ELF-1 (cell line): Measurements from ENCODE around the gene MGLL.
A peak's percentile ranks its signal among the peaks of the same experiment; 100 is the strongest.

Experiments
- DNase-seq: peaks from one replicate; pipeline ENCODE4 v3.0.0-alpha.2; 2016; ENCODE audit warnings: low read depth, low spot score

The MGLL gene

DNA sequence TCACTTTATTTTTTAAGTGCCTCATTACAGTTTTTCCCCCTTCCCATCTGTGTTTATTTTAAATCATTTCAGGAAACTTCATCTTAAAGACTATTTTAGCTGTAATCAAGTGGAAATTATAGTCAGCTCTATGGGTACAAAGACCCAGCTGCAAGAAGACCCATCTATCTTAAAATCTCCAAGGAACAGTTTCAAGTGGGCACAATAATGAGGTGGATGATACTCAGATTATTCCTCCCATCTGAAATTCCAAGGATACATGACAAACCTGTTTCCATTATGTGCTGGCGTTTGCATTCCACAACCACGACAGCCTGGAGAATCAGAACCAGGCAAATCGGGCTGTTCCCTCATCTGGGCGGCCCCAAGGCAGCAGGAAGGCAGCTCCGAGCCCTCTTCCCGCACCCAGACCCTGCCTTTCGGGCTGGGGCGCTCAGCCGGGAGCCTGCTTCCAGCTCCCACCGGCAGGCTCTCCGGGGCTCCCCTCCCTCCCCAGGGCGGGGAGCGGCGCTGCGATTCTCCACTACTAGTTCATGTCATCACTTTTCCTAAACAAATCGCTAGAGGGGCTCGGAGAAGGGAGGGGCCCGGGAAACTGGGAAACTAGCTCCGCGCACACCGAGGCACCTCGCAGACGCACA lies at the start of gene MGLL:
Gene MGLL, minus strand, starts transcription at position 475 of the 641 bp plus-strand sequence. Its CDS starts 197 bp downstream, at position 278.
- peak; percentile 57 for DNase-seq

DNA sequence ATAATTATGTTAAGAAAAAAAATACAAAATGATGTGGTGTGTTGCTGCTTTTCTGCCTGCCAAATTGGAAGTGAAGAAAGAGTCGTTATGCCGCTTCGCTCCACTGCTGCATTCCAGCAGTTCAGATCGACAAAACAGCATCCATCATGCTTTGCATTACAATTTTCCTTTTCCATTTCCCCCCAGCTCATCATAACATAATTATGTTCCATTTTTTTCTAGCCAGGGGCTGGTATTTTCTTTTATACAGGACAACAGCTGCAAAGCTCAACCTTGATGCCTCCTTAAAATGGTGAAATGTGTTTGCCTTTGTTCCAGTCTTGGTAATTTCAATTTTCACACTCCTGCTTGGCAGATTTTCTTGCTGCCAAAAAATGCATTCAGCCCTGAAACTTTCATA lies 47.8 kb upstream of the MGLL start:
- no peak for DNase-seq

DNA sequence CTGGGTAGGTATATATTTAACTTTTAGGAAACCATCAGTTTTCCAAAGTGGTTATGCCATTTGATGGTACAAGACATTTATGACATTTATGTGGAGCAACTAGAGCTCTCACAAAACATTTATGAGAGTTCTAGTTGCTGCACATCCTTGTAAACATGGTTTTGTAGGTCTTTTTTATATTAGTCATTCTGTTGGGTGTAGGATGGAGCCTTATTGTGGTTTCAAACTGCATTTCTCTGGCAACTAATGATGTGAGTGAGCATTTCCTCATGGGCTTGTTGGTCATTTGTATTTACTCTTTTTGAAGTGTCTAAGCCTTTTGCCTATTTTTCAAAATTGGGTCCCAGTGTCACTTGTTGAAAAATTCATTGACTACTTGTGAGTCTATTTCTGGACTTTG lies 45.7 kb upstream of the MGLL start:
- DNase-seq: no peak

DNA sequence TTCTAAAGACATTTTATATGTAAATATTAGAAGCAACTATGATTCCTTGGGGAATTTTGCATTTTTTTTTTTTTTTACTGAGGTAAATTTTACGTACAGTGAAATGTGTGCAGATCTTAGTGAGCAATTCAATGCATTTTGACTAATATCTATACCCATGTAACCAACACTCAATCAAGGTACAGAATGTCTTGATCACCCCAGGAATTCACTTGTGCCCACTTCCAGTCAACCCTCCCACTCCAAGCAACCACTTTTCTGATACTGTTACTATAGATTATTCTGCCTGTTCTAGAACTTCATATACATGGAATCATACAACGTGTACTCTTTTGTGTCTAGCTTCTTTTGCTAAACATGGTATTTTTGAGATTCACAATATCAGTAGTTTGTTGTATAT lies 45.1 kb upstream of the MGLL start:
- no peak for DNase-seq

DNA sequence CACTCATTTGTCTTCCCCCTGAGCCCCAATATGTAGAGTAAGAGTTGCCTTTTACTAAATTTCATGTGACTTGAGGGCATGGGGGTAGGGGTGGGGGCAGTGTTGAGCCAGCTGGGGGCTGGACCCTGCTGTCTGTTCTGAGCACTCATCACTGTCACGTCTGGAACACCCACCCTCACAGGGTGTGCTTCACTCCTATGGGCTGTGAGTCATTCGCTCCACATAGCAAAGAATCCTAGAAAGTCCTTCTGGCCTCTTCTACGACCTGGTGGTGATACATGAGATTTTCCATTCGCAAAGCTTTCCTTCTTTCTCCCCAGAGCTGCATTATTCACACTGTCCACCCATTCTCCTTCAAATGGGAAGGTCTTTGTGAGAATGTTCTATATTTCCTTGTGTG lies 43.6 kb upstream of the MGLL start:
- DNase-seq: no peak

DNA sequence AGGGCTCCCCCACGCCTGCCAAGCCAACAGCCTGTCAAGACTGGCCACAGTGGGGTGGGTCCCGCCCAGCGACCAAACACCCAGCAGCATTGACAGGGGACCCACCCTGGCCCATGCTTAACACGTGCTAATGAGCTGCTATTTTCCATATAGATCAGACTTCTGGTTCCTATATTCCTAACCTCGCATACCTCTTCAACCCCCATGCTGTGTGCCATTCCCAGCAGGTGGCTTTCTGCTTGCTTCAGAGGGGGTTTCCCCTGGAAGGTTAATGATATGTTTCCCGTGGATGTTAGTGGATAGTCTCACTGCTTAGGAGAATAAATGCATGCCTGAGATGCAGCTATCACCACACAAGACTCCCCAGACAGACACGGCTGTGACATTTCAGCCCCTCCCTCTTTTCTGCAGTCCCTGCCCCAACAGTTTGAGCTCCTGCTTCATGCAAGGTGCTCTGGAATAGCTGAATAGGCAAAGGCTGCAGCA lies 37.9 kb upstream of the MGLL start:
- DNase-seq: no peak

DNA sequence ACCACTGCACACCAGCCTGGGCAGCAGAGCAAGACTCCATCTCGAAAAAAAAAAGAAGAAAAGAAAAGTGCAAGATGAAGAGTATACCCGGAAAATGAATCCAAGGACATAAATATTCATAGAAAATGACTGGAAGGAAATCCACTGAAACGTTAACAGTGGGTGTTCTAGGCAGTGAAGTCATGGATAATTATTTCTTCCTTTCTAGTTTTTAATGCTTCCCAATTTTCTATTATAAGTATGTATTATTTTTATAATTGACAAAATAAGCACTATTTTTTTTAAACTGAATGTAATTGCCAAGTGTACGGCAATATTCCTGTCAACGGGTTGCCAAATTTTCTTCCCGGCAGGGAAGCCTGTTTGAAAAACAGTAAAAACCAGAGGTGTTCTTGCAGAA lies 37.4 kb upstream of the MGLL start:
- no peak for DNase-seq

DNA sequence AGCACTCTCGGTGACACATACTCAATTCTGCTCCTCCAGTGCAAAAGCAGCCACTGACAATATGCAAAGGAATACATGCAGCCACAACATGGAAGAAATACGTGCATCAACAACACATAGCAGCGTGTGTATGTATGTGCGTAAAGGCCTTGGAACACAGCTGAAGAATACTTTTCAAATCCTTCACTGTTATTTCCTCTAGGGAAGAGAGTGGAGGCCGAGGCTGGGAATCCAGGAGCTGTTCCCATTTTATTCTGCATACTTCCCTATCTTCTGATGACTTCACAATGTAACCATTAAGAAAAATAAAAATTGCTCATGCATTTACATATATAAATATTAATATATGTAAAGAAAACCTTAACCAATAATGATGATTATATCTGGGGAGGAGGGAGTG lies 36.6 kb upstream of the MGLL start:
- no peak for DNase-seq

DNA sequence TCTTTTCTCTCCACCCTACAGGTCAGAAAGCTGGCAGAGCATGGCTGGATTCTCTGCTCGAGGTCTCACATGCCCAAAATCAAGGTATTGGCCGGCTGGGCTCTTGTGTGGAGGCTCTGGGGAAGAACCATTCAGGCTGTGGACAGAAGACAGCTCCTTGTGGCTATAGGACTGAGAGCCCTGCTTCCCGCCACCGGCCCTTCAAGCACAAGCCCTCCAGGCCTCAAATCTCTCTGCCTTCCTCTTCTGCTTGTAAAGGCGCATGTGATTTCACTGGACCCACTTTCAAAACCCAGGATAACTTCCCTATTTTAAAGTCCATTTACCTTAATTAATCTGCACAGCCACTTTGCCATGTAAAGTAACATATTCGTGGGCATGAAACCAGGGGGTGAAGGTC lies 36.2 kb upstream of the MGLL start:
- DNase-seq: no peak

DNA sequence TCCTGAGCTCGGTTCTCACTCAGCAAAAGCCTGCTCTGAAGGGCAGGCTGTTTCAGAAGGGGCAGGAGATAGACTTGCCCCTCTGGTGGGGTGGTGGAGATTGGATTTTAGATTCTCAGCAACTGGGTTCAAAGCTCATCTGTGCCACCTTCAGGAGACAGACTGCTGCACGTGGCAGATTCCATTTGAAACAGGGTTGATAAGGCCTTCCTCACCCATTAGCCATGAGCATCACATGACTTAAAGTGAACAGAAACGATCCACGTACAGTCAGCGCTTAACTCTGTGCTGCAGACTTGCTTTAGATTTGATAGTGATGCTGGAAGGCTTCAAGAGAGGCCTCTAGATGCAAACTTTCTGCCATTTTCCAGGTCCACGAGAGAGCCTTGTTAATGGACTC lies 35.0 kb upstream of the MGLL start:
- no peak for DNase-seq

DNA sequence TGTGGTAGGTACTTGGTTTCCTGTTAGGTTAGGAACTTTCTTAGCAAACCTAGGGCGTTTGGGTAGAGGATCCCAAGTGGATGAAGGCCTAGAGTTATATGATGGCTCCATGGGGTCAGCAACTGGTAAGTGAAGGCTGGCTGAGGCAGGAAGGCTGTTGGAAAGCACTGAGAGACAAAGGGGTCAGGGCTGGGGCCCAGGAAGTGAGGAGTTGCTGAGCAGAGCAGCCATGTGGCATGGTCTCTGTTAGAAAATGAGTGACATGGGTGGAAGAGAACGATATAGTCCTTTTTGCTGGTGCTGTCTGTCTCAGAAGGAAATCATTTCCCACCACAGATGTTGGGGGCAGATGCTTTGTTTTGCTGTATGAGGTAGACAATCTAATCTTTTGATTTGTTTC lies 34.5 kb upstream of the MGLL start:
- no peak for DNase-seq

DNA sequence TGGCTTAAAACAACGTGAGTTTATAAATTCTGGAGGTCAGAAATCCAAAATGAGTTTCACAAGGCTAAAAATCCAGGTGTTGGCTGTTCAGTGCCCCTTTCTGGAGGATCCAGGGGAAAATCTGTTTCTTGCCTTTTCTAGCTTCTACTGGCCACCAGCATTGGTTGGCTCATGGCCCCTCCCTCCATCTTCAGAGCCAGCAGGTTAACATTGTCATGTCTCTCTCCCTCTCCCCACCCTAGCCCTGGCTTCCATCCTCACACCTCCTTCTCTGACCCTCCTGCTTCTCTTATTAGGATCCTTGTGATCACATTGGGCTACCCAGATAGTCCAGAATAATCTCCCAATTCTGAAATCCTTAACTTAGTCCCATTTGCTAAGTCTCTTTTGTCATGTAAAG lies 32.9 kb upstream of the MGLL start:
- no peak for DNase-seq

DNA sequence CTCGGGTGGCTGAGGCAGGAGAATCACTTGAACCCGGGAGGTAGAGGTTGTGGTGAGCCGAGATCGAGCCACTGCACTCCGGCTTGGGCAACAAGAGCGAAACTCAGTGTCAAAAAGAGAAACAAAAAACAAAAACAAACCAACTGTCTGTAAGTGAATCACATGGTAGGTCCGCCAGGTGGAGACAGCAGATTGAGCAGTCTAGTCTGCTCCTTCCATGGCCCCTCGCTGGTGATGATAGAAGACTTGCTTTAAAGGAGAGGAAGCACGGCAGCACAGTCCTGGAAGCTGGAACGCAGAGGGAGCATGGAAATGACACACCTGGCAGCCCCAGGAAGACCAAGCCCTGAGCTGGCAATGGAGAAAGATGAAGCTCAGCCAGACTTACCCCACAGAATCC lies 31.4 kb upstream of the MGLL start:
- DNase-seq: peak; percentile 41

DNA sequence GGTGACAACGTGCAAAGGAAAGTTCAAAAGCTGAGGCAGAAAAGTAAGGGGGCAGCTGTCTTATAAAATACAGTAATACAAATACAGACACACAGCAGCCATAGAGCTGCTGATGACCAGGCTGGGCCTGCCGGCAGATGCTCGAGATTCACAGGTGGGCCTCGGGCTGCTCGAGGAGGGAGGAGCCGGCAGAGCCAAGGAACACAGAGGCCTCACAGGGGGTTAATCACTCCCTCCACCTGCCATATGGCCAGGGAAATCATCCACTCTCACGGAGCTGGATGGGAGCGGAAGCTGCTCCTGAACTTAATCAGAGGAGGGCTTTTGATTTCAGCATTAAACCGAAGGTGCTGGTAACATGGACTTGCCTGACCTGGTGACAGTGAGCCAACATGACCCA lies 29.6 kb upstream of the MGLL start:
- DNase-seq: peak; percentile 38

DNA sequence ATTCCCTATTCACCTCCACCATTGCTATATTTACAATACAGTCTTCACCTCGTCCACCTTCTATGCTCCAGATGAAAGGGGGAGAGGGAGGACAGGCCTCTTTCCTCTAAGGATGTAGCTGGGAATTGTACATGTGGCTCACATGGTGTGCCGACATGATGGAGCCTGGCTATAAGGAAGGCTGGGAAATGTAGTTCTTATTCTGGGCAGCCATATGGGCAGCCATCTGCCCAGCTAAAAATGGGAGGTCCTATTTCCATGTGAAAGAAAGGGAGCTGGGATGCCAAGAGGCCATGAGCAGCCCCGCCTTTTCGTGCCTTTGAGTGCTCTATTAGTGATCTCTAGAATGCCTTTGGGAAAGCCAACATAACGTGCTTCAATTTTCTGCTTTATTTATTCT lies 27.1 kb upstream of the MGLL start:
- DNase-seq: no peak

DNA sequence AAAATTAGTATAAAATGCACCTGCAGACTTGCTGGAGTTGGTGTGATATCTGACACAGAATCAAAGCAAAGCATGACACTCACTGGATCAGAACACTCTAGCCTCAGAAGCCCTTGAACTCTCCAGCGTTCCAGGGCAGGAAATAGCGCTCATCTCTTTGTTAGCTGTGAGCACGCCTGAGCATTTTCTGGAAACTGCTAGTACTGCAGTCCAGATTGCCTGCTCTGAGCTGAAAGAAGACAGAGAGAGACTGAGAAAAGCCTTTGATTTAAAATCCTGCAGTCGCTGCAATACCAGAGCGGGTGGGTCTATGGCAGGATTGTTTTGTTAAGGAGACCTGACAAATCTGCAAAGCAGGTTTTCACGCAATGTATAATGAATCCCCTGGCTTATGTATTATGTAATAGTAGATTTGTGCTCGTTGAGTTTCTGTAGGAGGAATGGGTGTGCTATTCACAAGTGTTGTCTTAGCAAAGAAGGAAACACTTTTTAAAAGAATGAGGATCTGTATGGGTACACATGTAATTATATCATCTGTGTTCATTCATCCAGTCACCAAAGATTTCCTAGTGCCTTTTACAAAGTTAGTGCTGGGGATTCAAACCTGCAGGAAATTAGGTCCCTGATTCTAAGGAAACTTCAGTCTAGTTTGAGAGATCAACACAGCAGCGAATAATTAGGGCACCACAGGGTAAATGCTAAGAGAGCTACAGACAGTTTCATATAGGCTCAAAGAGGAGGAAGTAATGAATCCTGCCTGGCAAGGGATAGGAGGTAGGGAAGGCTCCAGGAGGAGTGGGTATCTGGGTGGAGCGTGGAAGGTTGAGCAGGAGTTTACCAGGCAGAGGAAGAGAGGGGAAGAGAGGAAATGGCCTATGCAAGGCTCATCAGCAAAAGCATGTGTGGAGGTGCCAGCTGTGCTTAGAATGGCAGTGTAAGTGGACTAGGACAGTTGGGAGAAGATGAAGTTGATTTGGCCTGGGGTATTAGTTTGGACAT lies 26.1 kb upstream of the MGLL start:
- no peak for DNase-seq

DNA sequence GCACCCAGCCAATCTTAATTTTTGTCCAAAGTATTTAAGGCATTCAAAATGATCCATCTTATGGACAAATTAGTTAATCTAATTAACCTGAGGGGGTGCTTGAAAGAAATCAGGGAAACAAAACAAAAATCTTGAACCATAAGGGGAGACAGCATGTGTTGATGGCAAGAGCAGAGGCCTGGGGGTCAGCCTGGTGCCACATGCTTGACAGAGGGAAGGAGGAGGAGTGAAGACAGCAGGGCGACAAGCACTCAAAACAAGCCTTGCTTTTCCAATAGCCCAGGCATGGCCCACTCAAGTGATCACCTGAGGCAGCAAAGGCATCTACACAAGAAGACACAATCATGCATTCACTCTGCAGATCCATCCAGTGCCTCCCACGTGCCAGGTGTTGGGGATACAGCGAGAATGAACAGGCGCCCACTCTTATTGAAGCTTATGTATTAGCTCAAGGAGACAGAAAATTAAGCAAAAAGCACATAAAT lies 25.0 kb upstream of the MGLL start:
- no peak for DNase-seq

DNA sequence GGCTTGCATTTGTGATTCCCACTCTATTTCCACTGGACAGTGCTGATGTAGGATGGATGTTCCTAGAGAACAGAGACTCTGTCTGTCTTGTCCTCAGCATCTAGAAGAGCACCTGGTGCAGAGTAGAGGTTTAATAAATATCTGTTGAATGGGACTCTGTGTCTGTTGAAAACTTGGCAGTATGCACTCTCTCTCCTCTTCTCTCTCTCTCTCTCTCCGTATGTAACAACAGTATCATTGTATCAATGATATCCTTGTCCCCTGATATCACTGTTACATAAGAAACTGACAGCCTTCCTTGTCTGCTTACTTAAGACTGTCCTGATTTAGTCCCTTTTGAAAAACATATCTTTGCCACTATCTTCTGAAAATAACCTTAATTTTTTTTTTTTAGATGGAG lies 24.3 kb upstream of the MGLL start:
- DNase-seq: no peak

DNA sequence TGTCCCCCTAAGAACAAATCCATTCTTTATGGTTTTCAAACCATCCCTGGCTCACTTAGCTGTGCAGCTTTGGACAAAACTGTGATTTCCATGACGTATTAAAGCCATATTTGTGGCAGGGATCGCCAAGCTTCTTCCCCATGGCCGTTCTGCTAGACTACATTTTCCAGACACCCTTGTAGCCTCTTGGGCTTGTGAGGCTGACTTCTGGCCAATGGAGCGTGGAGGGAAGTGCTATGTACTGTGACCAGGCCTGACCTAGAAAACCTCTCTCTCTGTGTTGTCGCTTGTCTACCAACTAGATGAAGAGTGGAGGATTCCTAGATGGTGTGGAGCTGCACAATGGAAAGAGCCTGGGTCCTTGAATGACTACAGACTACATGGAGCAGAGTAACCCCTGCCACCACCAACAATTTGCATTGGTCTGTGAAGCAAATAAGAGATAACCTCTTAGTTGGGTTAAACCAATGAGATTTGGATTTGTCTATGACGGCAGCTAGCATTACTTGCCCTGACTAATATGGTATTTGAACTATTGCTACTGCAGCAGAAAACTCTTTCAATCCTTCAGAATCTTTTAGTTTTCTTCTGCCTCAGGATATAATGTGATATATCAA lies 22.1 kb upstream of the MGLL start:
- DNase-seq: no peak

DNA sequence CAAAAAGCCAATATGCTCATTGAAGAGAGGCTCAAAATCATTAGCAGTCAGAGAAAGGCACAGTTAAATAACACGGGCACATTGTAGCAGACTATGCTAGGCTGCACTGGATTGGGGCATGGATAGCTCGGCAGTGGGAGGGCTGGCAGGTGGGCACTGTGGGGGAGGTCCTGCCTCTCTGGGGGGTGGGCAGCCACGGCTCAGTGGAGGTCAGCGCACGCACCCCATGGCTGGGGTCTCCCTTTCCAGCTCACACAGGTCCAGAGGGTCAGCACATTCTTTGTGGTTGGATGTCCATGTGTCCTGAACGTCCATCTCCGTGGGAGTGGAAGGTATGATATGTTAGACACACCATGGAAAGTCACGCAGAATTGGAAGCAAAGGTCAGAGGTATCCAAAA lies 18.4 kb upstream of the MGLL start:
- no peak for DNase-seq

DNA sequence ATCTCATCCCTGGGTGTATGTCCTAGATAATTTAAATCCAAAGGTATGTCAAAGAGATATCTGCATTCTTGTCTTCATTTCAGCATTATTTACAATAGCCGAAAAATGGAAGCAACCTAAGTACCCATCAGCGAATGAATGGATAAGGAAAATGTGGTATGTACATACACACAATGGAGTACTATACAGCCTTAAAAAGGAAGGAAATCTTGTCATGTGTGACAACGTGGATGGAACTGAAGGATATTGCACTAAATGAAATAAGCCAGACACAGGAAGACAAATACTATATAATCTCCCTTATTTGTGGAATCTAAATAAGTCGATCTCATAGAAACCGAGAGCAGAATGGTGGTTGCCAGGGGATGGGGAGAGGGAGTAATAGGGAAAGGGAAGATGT lies 16.8 kb upstream of the MGLL start:
- no peak for DNase-seq
